GM10847 (cell line): ENCODE data around the gene ZMYND8.

ENCODE experiments used
- POLR2A ChIP-seq: IDR thresholded peaks from 2 replicates; pipeline ENCODE4 v1.6.1; 2011; ENCODE audit not compliant: insufficient read length; ENCODE audit errors: extremely low read depth

ZMYND8 gene

GRCh38 chr20:47164140-47164539 lies 192.4 kb downstream of the ZMYND8 start:
- TF ChIP-seq POLR2A: no peak

DNA sequence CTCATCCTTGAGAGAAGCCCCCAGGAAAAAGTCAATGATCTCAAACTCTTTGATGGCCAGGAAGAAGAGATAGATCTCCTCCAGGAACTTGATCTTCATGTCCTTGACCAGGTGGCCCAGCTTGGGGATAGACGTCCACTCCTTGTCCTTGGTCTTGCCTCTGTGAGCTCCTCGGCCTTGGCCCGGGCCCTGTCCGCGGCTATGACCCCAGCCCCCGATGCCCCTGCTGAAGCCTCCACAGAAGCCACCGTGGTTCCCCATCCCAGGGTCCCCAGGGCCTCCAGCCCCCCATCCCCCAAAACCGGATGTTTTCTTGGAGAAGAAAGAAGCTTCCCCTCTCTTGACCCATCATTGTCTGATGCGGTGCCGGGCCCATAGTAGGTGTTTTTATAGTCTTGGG lies 195.1 kb downstream of the ZMYND8 start:
- no peak for TF ChIP-seq POLR2A

DNA sequence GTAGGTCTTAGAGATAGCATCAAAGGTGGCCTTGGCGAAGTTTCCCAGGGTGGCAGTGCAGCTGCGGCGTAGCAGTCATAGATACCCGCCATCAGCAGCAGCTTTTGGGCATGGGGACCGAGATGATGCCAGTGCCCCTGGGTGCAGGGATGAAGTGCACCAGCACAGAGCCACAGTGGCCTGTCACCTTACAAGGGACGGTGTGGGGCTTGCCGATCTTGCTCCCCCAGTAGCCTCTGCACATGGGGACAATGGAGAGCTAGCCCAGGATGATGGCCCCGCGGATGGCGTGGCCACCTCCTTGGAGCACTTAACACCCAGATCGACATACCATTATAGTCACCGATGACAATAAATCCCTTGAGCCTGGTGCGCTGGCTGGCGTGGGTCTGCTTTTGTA lies 195.5 kb downstream of the ZMYND8 start:
- no peak for TF ChIP-seq POLR2A

GRCh38 chr20:47160240-47160639 lies 196.3 kb downstream of the ZMYND8 start:
- no peak for TF ChIP-seq POLR2A
